Central memory CD8-positive, alpha-beta T cell (primary cell): ENCODE data around the gene URB1.

Experiments used
- ATAC-seq: fragments of 150-1000 bp; cut with Tn5 transposase; replicated peaks from 2 replicates; pipeline ENCODE4 v1.10.0; 2022; ENCODE audit warnings: mild to moderate bottlenecking, moderate FRiP score, moderate number of reproducible peaks; ENCODE audit not compliant: poor library complexity, severe bottlenecking; ENCODE audit errors: extremely low read depth
- DNase-seq, 2 donors: peaks; one replicate each; pipeline ENCODE4 v3.0.0; 2021; ENCODE audit warnings: low spot score in 2 of 2
- H3K27ac Mint-ChIP-seq: one replicate; pipeline ENCODE4 v1.8.0; 2022; ENCODE audit warnings: low read depth, mild to moderate bottlenecking, moderate library complexity, mixed read lengths
- H3K27me3 Mint-ChIP-seq: one replicate; pipeline ENCODE4 v1.8.0; 2022; ENCODE audit warnings: mixed read lengths
- H3K36me3 Mint-ChIP-seq: one replicate; pipeline ENCODE4 v1.8.0; 2022; ENCODE audit warnings: mild to moderate bottlenecking, moderate library complexity, mixed read lengths; ENCODE audit not compliant: insufficient read depth
- H3K4me1 Mint-ChIP-seq: one replicate; pipeline ENCODE4 v1.8.0; 2022; ENCODE audit warnings: mixed read lengths
- H3K4me3 Mint-ChIP-seq: one replicate; pipeline ENCODE4 v1.8.0; 2022; ENCODE audit warnings: mild to moderate bottlenecking, moderate library complexity, mixed read lengths
- H3K9me3 Mint-ChIP-seq: one replicate; pipeline ENCODE4 v1.8.0; 2022; ENCODE audit warnings: mixed read lengths

The URB1 gene

DNA sequence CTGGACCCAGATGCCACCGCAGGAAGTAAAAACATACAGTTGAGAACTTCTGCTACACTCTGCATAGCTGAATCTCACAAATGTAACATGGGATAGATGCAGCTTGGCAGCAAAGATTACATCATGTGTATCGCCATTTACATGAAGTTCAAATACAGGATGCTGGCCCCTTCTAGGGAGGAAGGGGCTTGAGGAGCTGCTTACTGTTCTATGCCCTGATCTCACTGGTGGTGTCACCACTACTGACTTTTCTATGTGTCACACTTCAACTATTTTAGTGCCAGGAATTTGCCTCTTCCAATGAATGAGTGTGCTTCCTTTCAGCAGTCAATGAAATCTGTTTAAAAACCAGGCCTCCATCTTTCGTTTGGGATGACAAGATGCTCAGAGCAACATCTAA, 63.0 kb downstream of the URB1 start:
- Mint-ChIP-seq H3K4me1 (no peaks in the 10 kb centered on the region), H3K36me3 (peaks cover 36% of the 10 kb centered on the region), H3K9me3 (no peaks in the 10 kb centered on the region), H3K27ac (no peak overlapping the region), H3K27me3 (no peaks in the 10 kb centered on the region), H3K4me3 (no peak overlapping the region)
- ATAC-seq, result no peak
- DNase-seq, result no peak

DNA sequence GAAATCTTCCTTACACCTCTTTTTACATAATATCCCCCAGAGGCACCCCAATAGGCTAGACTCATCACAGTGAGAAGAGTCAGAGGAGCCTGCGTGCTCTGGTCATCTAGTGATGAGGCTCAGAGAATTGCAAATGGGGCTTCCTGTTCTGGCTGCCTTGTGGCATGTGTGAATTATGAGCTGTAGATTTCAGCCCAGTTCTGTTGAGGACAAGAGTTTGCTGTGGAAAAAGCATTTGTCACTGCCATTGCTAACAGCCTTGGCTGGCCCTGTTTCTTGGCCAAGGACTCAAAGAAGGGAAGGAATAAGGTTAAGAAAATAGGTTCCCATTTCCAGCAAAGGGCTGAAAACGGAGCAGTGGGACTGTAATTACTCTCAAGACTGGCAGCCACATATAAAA, 63.5 kb downstream of the URB1 start:
- DNase-seq, result no peak
- Mint-ChIP-seq H3K4me1 (no peaks in the 10 kb centered on the region), H3K9me3 (no peaks in the 10 kb centered on the region), H3K27ac (no peak overlapping the region), H3K4me3 (no peak overlapping the region), H3K36me3 (peaks cover 39% of the 10 kb centered on the region), H3K27me3 (no peaks in the 10 kb centered on the region)
- ATAC-seq, result no peak

DNA sequence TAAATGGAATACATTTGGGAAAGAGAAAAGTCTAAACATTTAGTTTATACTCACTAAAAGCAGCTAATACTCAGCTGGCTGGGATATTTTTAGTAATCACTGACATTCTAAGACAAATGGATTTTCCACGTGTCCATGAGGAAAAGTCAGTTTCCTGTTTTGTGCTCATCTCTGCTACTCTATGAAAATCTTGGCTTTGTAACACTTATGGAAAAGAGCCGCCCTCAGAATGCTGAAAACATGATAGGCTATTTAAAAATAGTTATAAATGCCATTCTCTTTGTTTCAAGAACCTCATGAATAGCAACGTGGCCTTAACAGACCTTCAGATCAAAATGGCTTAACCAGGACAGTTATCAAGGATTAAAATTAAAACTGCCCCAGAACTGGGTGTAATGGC, 64.2 kb downstream of the URB1 start:
- DNase-seq (no peak), ATAC-seq (no peak)
- no peaks in the 10 kb centered on the region for H3K9me3 Mint-ChIP-seq
- H3K4me3 Mint-ChIP-seq, result no peak overlapping the region
- no peak overlapping the region for H3K27ac Mint-ChIP-seq
- H3K27me3 Mint-ChIP-seq, result no peaks in the 10 kb centered on the region
- no peaks in the 10 kb centered on the region for H3K4me1 Mint-ChIP-seq
- H3K36me3 Mint-ChIP-seq, result peaks cover 43% of the 10 kb centered on the region

DNA sequence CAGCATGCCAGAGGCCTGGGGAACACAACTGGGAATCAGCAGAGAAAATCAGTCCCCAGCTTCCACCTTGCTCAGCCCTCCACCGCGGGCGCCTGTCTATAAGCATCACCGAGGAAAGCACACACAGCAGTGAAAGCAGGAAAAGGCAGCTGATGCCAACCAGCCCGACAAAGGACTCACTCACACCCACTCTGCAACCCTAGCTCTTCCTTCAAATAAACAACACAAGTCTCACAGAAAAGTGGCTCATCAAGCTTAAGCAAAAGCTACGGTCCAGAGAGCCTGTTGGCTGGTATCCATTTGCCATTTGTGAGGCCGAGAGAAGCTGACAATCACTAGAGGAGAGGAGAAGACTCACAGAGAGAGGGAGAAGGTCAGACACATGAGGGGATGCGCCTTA, 67.1 kb downstream of the URB1 start:
- DNase-seq, result no peak
- no peaks in the 10 kb centered on the region for H3K27me3 Mint-ChIP-seq
- H3K36me3 Mint-ChIP-seq, result peaks cover 43% of the 10 kb centered on the region
- no peaks in the 10 kb centered on the region for H3K4me1 Mint-ChIP-seq
- H3K27ac Mint-ChIP-seq, result no peak overlapping the region
- no peak for ATAC-seq
- H3K9me3 Mint-ChIP-seq, result no peaks in the 10 kb centered on the region
- H3K4me3 Mint-ChIP-seq, result no peak overlapping the region

DNA sequence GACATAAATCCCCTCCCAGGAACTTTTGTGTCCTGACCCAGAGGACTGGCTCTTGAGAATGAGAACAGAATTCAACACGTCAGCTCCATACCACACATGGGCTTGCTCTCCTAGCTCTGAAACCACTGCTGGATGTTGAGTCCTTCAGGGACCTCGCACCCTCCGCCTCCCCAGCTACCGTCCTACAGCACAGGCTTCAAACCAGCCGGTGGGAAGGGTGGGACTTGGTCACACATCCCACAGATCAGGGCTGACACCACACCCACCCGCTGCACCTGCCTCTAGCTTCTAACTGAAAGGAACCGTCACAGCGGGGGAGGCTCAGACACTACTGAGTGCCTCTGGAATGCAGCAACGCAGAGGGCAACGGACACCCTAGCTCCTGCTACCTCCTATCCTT, 70.1 kb downstream of the URB1 start:
- Mint-ChIP-seq H3K4me1 (no peaks in the 10 kb centered on the region), H3K4me3 (no peak overlapping the region), H3K27ac (no peak overlapping the region), H3K36me3 (peaks cover 38% of the 10 kb centered on the region), H3K9me3 (no peaks in the 10 kb centered on the region), H3K27me3 (no peaks in the 10 kb centered on the region)
- DNase-seq (no peak), ATAC-seq (no peak)

DNA sequence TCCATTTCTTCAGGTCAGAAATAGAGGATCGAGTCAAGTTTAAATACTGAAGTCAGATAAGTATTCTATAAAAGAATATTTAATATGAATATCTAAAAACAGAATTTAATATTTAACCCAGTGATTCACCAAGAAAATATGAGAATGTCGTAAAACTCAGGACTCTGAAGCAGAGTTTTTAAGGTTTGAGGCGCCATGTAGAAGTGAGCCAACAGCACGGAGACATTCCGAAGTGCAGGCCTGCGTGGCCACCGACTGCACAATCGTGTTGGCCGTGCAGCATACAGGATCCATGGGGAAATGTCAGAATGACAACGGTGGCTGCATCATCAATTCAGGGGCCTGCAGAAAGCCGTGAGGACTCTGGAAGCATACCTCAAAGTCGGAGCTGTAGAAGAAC, 70.7 kb downstream of the URB1 start:
- H3K4me3 Mint-ChIP-seq, result no peak overlapping the region
- DNase-seq (no peak), ATAC-seq (no peak)
- no peaks in the 10 kb centered on the region for H3K27me3 Mint-ChIP-seq
- no peaks in the 10 kb centered on the region for H3K4me1 Mint-ChIP-seq
- no peak overlapping the region for H3K27ac Mint-ChIP-seq
- H3K36me3 Mint-ChIP-seq, result peaks cover 39% of the 10 kb centered on the region
- H3K9me3 Mint-ChIP-seq, result no peaks in the 10 kb centered on the region

DNA sequence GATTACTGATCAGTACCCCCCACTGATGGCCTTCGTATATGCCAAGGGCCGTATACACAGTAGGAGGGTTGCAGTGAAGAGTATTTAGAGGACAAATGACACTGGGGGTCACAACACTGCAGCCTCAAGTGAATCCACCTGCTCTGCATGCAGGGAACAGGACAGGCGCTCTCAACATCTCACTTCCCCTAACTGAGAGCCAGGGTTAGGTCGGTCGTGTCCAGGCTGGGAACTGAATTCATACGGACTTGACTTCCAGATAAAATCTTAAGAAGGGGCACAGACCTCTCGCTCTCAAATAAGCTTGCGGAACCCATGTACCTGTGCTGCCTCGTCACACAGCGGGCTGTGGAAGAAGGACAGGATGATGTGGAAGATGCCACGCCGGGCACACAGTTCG, 71.3 kb downstream of the URB1 start:
- no peaks in the 10 kb centered on the region for H3K4me1 Mint-ChIP-seq
- H3K36me3 Mint-ChIP-seq, result peaks cover 35% of the 10 kb centered on the region
- H3K27me3 Mint-ChIP-seq, result no peaks in the 10 kb centered on the region
- ATAC-seq, result no peak
- no peaks in the 10 kb centered on the region for H3K9me3 Mint-ChIP-seq
- no peak overlapping the region for H3K4me3 Mint-ChIP-seq
- DNase-seq, result no peak
- no peak overlapping the region for H3K27ac Mint-ChIP-seq

DNA sequence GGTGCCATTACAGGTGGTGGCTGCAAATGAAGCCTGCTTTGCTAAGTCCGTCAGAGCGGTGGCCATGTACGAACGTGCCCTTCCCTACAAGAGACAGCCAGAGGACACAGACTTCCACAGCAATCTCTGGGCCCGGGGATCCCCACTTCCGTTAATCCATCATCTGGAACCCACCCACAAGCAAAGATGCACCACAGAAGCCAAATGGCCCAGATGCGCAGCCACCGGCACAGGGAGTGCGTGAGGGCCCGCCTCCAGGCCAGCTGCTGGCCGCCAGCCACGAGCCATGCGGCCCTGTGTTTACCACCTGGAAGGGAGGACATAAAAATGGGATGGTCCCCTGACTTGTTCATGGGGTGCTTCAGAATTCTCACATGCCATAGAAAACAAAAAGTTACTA, 72.1 kb downstream of the URB1 start:
- no peak overlapping the region for H3K4me3 Mint-ChIP-seq
- DNase-seq (no peak), ATAC-seq (no peak)
- no peaks in the 10 kb centered on the region for H3K4me1 Mint-ChIP-seq
- no peak overlapping the region for H3K27ac Mint-ChIP-seq
- H3K9me3 Mint-ChIP-seq, result no peaks in the 10 kb centered on the region
- H3K27me3 Mint-ChIP-seq, result no peaks in the 10 kb centered on the region
- H3K36me3 Mint-ChIP-seq, result peaks cover 33% of the 10 kb centered on the region

DNA sequence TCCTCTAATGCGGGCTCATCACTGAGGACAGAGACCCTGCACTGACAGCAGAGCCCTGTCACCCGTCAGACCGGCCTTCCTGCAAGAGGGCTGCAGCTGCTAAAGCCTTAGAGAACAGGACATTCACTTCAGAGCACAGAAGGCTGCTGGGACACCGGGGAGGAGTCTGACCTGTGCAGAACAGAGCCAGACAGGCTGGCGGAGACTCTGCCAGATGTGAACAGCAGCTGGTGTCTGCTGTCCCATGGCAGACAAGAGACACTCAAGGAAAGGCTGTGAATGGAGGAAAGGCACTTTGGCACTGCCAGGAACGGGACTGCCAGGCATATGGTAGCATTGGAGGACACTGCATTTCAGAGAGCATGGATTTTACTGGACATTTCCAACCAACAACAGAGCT, 72.8 kb downstream of the URB1 start:
- no peak for ATAC-seq
- no peaks in the 10 kb centered on the region for H3K9me3 Mint-ChIP-seq

DNA sequence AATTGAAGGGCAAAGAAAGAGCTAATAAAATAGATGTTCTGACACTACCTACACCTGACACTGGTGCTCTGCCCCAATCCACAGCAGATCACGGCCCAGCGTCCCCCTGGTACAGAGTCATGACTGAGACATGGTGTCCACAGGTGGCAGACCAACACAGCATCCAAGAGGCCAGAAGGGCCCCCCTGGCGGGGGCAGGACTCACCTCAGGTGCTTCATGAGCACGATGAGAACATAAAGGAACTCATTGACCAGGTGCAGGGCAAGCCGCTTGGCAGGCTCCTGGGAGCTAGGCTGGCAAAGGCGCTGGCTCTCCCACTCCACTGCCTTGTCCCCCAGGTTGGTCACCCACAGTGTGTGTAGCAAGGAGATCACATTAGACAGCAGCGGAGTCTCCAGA, 73.8 kb downstream of the URB1 start:
- ATAC-seq (no peak), DNase-seq (no peak)
- H3K36me3 Mint-ChIP-seq, result peaks cover 38% of the 10 kb centered on the region
- H3K4me1 Mint-ChIP-seq, result no peaks in the 10 kb centered on the region
- H3K27ac Mint-ChIP-seq, result no peak overlapping the region
- H3K27me3 Mint-ChIP-seq, result no peaks in the 10 kb centered on the region
- no peaks in the 10 kb centered on the region for H3K9me3 Mint-ChIP-seq
- H3K4me3 Mint-ChIP-seq, result no peak overlapping the region

More for the DNA sequence above, 72.8 kb downstream of the URB1 start:
- no peaks in the 10 kb centered on the region for H3K27me3 Mint-ChIP-seq
- H3K36me3 Mint-ChIP-seq, result peaks cover 35% of the 10 kb centered on the region
- no peak overlapping the region for H3K4me3 Mint-ChIP-seq
- no peak overlapping the region for H3K27ac Mint-ChIP-seq
- no peak for DNase-seq
- H3K4me1 Mint-ChIP-seq, result no peaks in the 10 kb centered on the region

DNA sequence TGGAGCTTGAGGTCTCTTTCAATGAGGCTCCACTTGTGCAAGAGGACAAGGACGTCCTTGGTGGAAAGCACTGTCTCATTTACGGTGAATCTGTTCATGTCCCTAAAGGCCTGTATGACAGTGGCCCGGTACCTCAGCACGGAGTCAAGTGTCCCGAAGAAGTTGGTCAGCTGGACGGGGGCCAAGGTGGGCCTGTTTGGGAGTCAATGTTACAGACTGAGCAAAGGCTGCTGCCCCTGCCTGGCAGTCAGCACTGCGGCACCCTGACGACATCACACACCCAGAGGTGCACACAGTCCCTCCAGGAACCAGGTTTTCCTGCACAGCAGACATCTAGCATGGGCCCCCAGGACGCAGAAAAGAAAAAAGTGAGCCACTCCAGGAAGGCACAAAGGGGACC, 75.1 kb downstream of the URB1 start:
- no peak for ATAC-seq
- Mint-ChIP-seq H3K9me3 (no peaks in the 10 kb centered on the region), H3K27me3 (no peaks in the 10 kb centered on the region), H3K36me3 (peaks cover 38% of the 10 kb centered on the region), H3K4me3 (no peak overlapping the region), H3K4me1 (no peaks in the 10 kb centered on the region), H3K27ac (no peak overlapping the region)
- no peak for DNase-seq

DNA sequence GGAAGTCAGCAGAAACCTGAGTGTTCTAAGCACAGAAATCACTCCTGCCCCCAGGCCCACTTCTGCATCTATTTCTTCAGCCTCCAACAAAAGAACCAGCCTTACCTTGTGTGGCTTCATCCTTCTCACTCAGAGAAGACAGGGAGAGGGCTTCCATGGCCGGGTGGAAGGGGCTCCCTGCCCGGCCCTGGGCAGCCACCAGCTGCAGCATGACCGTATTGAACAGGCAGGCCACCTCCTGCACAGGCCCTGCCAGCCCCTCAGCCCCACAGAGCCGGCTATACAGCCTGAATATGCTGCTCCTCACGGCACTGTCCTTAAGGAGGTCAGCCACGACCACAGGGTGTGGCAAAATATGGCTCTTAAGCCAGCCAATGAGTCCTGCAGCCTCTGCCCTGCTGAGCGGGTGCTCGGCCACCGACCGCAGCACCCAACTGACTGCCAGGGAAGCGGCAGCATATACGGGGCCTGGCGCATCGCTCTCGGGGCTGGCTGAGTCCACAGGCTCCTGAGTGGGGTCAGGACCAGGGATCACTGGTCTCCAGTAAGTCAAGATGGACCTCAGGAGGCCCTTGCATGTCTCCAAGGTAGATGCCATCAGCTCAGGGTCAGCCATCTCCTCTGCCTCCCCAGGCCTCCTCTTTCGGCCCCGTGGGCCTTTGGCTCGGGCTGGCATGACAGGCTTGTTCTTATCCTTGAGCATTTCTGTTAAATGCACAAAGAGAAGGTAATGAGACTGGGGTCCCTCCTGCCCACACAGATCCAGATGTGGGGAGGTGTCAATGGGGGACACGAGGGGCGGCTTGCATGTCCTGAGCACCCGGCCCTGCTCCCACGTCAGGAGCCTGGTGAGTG, 76.2 kb downstream of the URB1 start:
- Mint-ChIP-seq H3K36me3 (peaks cover 31% of the 10 kb centered on the region), H3K27me3 (no peaks in the 10 kb centered on the region), H3K27ac (no peak overlapping the region), H3K4me3 (no peak overlapping the region), H3K9me3 (no peaks in the 10 kb centered on the region), H3K4me1 (no peaks in the 10 kb centered on the region)
- ATAC-seq, result no peak
- DNase-seq, result no peak

DNA sequence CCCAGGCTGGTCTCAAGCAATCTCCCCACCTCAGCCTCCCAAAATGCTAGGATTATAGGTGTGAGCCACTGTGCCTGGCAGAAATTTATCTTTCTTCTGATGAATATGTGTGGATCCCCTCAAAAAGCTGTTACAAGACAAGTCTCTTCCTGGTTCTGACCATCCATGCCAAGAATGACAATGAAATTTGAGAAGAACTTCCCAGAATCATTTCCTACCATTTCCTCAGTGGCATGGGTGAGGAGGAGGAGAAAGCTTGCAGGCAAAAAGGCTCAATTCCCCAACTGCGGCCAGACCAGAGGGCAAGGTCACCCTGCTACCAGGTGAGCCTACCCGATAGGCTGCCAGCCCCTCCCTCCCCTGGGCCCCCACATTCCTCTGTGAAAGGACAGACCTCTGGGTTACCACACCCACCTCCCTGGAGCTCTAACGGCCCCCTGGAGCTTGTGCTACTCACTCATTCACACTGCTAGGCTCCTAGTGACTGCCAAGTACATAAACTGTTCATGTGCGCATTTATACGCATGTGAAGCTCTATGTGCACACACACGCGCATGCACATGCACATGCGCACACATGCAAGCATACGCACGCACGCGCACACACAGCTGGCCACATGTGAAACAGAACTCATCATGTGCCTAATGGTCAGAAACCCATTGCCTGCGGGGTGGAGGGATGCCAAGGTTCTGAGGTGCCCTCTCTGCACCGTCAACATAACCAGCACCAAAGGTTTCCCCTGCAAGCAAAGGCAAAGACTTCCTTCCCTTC, 77.1 kb downstream of the URB1 start:
- Mint-ChIP-seq H3K9me3 (no peaks in the 10 kb centered on the region), H3K4me3 (no peak overlapping the region), H3K36me3 (peaks cover 32% of the 10 kb centered on the region), H3K4me1 (no peaks in the 10 kb centered on the region), H3K27ac (no peak overlapping the region), H3K27me3 (no peaks in the 10 kb centered on the region)
- no peak for DNase-seq
- ATAC-seq, result no peak
